GM12891 (cell line): ENCODE measurements around the gene JMY.

Source experiments
- PAX5 ChIP-seq: IDR thresholded peaks from 2 replicates; pipeline ENCODE4 v1.6.1; 2011; ENCODE audit warnings: low read length, moderate library complexity, mild to moderate bottlenecking; ENCODE audit not compliant: insufficient read depth, severe bottlenecking
- POLR2A ChIP-seq: IDR thresholded peaks from 2 replicates; pipeline ENCODE4 v1.6.1; 2011; ENCODE audit warnings: low read depth, low read length, control low read depth
- POLR2AphosphoS5 ChIP-seq: IDR thresholded peaks from 2 replicates; pipeline ENCODE4 v1.6.1; 2011; ENCODE audit warnings: low read depth, low read length, control low read depth
- POU2F2 ChIP-seq: IDR thresholded peaks from 2 replicates; pipeline ENCODE4 v1.6.1; 2011; ENCODE audit warnings: low read depth, mild to moderate bottlenecking, control low read depth, low read length, moderate library complexity
- SPI1 ChIP-seq: IDR thresholded peaks from 2 replicates; pipeline ENCODE4 v1.6.1; 2011; ENCODE audit warnings: low read depth, low read length, control low read depth
- TAF1 ChIP-seq: IDR thresholded peaks from 2 replicates; pipeline ENCODE4 v1.6.1; 2011; ENCODE audit warnings: low read depth, low read length, control low read depth

DNA sequence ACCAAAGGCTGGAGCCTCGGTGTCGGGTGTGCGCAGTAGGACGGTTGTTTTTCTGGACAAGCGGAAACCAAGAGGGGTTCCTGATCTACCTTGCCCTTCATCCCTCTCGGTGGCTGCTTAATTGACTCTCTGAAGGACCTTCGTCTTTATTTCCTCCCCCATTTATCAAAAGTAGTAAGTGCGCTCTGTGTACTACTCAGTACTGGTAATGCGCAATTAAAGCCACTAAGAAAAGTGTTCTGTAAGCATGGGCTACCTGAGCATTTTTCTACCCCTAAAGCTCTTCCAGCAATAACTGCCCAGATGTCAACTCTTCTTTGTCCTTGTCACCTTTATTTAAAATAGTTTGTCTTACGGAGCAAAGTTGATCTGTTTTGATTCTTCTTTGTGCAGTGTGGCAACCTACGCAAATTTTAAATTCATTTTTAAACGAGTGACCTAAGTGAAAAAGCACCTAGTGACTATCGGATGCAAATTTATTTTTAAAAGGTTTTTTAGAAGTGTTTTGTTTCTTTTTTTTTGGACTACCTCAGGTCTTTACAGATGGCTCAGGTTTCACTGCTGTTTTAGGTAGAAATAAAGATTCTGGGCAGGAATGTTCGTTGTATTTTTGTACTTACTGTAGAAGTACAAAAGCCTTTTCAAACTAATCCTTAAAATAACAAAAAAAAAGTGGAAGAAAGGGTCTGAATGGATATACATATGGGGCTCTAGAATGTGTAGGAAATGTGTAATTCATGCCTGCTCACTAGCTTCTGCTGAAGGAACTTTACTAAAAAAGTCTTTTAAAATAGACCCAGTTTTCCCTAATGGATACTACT lies 2.0 kb downstream of the JMY start:
- TF ChIP-seq TAF1 (no peak), POLR2AphosphoS5 (no peak), POLR2A (no peak), PAX5 (no peak), SPI1 (no peak), POU2F2 (no peak)
